HG02943 (cell line): ENCODE results near the gene GATC.
A peak's percentile ranks its signal among the peaks of the same experiment; 100 is the strongest.
"Not testable (repeated sequence)": the region's sequence is repeated elsewhere in the genome, so short reads cannot be mapped to it uniquely, and the experiment has no call there.

Experiments used
- ATAC-seq: cut with Tn5 transposase; IDR thresholded peaks from one replicate; pipeline ENCODE4 v1.9.1; 2021; ENCODE audit warnings: mild to moderate bottlenecking, low read depth, moderate library complexity; ENCODE audit not compliant: unreplicated experiment

GATC gene

DNA sequence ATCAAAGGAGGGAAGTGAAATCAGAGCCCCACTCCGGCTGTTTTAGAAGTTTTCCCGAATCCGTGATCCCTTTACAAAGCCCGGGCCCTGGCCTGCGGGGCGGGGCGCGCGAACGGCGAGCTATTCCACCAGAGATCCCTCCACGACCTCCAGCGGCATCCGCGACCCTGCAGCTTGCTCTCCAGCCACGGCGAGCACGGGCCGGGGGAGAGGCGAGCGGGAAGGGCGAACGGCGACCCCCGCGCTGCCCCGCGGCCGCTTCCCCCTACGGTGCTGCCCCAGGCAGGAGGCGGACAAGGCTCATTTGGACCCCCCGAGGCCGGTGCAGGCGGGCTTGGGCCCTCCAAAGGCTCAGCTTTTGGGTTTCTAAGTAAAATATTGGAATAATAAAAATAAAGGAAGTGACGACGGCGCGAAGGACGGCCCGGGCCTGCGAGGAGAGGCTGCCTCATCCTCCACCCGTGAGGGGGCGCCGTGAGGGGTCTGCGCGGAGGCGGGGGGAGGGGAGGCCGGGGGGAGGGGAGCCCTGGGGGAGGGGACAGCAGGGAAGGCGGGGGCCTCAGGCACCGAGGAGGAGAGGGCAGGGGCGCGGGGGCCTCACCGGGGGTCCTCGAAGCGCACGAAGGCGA lies 22.7 kb downstream of the GATC start:
- ATAC-seq, result peak; percentile 37

DNA sequence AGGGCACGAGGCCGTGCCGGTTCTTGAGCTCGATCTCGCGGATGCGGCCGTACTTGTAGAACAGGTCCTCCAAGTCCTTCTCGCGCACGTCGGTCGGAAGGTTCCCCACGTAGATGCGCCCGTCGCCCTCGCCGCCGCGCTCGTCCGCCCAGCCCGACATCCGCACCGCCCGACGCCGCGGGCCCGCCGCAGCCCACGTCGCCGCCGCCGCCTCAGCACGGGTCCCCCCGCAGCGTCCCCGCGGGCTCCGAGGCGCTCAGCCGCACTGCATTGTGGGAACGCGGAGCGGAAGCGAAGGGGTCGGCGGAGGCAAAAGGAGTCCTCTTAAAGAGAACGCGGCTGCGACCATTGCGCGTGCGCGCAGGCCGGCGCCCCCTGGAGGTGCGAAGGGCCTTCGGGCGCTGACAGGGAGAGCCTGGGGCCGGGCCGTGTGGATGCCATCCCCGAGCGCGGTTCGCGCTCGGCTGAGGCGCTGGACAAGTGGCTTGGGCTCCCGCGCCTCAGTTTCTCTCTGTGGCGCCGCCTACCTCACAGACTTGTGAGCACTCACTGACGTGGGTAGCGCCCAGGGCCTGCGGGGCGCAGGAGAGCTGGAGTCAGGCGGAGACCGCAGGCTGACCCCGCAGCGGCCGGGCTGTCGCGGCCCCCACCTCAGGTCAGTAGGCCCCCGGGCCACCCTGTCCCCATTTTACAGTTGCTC lies 23.4 kb downstream of the GATC start, which contains the start of gene SRSF9:
Gene SRSF9, minus strand, starts transcription at position 299 of the 700 bp plus-strand sequence. Its CDS starts 139 bp downstream, at position 160.
- ATAC-seq, result peak; percentile 85

DNA sequence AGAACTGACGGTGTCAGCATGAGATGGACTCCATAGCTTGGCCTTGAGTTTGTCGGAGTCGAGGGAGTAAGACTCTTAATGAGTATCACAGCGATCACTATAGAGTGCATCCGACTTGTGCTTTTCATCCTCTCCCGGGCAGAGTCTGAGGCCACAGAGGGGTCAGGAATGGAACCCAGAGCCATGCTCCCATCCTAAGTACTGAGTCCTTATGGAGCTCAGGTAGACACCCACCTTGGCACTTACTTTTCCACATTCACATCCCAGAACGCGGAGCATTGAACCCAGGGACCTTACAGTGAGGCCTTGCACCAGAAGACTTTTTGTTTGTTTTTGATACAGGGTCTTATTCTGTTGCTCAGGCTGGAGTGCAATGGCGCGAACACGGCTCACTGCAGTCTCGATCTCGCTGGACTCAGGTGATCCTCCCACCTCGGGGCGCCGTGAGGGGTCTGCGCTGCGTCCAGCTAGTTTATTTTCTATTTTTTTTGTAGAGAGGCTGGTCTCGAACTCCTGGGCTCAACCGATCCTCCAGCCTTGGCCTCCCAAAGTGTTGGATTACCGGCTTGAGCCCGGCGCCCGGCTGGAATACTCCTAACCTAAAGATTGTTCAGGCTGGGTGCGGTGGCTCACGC lies 24.0 kb downstream of the GATC start:
- ATAC-seq, result no peak

DNA sequence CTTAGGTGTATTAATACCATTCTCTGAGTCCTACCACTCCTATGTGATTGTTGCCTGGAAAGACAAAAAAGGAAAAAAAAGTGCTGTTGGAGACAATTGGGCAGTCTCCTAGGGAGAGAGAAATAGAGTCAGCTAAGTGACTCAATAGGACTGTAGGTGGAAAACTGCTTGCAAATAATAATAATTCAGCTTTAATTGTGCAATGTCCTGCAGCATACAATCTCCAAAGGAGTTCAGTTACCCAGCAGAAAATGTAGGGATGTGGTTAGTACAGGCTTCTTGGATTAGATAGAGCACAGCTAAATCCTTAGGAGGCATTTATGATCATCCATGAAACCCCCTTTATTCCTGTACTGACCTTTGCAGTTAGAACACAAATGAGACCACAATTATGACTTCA lies 26.3 kb downstream of the GATC start:
- no peak for ATAC-seq

DNA sequence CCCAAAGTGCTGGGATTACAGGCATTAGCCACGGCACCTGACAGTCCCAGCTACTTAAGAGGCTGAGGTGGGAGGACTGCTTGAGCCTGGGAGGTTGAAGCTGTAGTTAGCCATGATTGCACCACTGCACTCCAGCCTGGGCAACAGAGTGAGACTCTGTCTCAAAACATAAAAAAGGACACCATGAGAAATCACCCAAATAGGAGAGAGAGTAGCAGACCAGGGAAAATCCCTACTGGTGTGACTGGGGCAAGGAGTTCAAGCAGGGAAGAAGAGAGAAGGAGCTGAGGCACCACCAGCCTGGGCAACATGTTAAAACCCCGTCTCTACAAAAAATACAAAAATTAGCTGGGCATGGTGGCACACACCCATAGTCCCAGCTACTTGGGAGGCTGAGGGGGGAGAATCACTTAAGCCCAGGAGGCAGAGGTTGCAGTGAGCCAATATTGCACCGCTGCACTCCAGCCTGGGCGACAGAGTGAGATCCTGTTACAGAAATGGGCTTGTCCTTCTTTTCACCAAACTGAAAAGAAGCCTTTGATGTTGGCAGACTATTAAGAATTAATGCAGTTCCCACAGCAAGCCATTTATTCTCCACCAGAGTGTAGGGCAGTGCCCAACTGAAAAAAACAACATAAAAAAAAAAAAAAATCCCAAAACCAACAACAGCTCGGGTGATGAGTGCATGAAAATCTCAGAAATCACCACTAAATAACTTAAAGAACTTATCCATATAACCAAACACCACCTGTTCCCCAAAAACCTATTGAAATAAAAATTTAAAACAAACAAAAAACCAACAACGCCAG lies 27.8 kb downstream of the GATC start:
- ATAC-seq, result no peak

DNA sequence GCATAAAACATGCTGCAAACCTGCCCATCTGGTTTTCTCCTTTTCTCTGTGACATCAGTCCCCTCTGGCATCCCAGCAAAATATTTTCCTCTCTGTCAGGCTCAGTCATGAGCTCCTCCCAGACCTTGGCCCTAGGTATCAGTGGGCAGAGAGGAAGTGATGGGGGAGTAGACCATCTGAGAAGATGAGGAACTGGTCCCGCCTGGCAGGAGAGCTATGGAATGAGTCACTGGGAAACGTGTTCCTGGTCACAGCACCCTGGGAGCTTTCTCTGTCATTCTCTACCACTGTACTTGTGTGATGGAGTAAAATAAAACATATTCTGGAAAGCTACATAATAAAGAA lies 28.3 kb downstream of the GATC start:
- no peak for ATAC-seq

DNA sequence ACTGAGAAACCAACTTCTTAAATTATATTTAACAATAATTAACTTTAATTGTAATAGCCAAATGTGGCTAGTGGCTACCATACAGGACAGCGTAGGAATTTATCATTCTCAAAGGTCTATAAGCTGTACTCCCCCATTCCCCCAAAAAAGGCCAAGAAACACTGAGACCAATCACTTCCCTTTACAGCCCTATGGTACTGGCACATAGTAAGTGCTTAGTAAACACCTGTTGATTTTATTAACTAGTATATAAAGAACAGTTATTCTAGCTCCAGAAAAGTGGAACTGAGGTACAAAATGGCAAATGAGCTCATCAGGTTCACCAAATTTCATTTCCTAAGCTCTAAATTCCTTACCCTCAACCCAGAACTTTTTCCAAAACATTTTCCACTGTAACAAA lies 29.4 kb downstream of the GATC start:
- ATAC-seq, result no peak

DNA sequence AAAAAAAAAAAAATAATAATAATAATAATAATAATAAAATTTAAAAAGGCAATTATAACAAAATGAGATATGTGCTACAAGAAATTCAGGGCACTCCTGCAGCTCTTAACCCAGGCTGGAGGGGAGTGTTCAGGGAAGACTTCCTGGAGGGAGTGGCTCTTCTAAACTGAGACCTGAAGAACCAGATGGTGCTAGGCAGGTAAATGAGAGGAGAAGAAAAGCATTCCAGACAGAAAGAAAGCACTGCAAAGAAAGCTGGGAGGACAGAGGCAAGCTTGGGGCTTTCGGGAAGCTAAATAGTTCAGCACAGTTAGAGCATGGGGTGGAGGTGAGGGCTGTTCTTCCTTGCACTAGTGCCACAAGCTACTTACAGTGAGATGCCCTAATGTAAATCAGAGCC lies 33.2 kb downstream of the GATC start:
- ATAC-seq, result no peak

DNA sequence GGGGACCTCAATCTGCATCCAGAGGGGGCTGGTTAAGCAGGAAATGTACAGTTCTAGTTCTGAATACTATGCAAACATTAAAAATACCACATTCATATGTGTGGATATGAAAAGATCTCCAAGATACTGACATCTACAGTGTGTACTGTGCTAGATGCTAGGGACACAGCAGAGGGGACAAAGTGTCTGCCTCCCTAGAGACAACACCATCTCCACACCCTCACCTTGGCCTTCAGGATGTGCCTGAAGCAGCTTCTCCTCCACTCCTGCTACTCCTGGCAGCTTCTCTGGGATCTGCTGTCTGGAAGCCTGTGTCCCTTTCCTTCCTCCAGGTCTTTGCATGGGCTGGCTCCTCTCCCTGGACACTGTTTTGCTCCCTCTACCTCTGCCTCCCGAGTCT lies 34.0 kb downstream of the GATC start:
- ATAC-seq, result no peak

DNA sequence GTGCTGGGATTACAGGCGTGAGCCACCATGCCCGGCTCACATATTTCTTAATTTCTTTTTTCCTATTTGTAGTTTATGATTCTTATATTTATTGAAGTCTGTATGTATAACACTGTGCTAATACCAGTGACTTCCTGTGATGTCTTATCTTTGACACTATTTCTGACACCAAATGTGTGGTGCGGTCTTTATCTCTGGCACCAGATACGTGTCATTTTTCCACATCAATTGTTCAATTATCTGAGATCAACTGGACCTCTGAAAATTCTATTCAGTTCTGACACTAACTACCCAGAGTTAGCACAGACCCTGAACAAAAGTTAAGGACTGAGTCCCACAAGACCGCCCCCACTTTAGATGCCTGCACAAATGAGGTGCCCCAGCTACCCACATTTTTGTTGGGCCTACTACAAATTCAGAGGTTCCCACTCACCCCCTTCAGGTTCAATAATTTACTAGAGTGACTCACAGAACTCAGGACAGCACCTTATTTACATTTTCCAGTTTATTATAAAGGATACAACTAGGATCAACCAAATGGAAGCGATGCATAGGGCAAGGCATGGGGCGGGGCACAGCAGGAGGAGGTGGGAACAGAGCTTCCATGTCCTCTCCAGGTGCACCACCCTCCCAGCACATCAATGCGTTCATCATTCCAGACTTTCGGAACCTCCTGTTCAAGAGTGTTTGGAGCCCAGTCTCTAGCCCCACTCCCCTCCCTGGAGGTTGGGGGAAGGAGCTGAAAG lies 35.0 kb downstream of the GATC start:
- ATAC-seq, result no peak

DNA sequence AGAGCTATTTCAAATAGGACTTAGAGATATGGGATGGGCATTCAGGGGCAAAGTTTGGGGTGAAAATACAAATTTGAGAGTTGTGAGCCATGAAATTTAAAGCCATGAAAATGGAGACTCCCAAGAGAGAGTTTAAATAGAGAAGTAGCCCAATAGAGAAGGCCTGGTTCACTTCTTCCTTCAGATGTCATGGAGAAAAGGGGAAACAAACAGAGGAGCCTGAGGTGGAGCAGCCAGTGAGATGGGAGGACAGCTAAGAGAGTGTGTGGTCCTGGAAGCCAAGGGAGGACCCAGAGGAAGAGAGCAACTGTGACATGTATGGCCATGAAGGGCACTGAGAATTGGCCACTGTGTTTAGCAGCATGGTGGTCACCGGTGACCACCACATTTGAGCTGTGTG lies 37.4 kb downstream of the GATC start:
- ATAC-seq, result no peak

DNA sequence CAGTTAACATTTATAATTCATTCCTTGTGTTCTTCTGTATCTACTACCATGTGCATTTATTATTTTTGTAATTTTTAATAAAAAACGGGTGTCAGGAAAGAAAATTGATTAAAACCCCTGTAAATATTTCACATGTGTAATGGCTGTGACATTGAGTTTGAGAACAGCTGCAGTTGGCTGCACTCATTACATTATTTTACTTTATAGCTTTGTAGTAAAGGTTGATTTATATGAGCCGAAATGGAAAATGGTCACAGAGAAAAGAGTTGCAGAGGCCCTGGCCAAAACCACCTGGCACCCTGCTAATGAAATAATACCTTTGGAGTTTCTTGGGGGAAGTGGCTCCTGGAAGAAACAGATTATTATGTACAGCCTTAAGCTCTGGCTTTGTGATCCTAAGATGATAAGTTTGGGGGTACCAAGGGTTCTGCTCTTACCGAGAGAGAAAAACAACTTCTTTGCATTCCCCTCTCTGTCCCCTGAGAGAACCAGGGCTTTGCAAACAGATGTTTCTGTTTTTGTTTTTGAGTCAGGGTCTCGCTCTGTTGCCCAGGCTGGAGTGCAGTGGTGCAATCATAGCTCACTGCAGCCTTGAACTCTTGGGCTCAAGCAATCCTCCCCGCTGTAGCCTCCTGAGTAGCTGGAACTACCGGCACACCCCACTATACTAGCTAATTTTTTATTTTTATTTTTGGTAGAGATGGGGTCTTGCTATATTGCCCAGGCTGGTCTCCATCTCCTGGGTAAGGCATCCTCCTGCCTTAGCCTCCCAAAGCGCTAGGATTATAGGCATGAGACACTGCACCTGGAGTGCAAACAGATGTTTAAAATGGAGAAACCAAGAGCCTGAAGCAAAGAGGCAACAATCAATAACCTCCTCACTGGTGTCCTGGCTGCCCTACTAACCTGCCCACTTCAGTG lies 40.0 kb downstream of the GATC start:
- ATAC-seq, result no peak

DNA sequence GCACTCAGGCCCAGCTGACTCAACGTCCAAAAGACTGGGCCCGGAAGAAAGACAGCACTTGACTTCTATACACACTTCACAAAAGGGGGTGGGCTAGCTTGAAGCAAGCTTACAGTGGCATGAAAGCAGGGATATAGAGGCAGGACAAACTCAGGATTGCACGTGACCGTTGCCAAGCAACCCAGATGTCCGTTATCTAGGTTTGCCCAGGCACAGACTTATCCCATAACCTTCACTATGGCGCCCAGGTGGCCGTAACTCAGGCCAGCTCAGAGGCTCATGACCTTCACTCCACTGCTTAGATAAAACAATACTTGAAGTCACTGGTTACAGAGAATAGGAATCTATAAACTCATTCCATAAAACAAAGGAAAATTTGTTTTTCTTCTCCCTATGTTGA lies 41.3 kb downstream of the GATC start:
- not testable (repeated sequence) for ATAC-seq

DNA sequence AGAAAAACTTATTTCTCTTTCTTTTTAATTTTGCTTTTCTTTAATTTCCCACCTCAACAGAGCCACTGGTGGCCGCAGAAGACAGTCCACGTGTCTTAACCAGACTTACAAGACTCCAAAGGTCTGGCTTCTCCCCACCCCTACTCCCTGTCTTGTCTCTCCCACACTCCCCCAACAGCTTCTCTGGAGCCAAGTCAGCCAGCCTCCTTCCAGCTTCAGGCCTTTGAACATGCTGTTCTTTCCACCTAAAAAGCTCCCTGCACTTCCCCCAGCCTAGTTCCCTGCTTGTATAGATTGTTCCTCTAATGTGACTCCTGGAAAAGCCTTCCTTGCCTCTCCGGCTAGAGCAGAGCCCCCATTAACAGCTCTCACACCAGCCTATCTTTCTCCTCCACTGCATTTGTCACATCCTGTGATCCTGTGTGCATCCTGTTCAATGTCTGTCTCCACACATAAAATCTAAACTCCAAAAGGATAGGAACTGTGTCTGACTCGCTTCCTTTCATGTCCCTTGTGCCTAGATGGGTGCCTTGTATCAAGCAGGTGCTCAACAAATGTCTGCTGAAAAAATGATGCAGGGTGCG lies 41.9 kb downstream of the GATC start:
- no peak for ATAC-seq

DNA sequence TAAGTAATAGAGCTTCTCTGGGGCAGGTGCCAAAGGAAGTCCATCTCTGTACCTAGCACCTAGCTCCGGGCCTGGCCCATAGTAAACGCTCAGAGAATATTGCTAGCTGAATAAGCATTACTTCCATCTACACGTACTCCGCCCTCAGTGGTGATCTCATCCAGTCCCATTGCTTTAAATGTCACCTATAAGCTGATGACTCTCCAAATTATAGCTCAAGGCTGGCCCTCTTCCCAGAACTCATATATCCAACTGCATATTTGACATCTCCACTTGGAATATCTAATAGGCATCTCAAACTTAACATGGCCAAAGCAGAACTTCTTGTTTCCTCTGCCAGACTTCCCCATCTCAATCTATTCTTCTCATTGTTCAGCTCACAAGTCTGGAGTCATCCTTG lies 42.8 kb downstream of the GATC start:
- no peak for ATAC-seq

DNA sequence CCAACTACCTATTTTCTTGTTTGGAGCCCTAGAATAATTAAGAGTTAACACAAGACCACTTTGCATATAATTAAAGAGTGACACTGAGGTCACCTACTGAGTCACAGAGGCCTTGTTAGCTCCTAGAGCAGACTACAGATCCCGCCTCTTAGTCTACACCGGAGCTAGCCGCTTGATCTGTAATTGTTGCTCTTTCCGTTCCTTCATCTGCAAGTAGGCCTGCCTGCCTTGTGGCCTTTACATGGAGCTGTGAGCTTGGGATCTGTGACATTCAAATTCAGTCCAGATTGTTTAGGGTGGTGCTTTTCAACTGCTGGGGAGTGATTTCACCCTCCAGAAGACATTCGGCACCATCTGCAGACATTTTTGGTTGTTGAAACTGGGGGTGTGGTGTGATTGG lies 44.1 kb downstream of the GATC start:
- ATAC-seq, result no peak

DNA sequence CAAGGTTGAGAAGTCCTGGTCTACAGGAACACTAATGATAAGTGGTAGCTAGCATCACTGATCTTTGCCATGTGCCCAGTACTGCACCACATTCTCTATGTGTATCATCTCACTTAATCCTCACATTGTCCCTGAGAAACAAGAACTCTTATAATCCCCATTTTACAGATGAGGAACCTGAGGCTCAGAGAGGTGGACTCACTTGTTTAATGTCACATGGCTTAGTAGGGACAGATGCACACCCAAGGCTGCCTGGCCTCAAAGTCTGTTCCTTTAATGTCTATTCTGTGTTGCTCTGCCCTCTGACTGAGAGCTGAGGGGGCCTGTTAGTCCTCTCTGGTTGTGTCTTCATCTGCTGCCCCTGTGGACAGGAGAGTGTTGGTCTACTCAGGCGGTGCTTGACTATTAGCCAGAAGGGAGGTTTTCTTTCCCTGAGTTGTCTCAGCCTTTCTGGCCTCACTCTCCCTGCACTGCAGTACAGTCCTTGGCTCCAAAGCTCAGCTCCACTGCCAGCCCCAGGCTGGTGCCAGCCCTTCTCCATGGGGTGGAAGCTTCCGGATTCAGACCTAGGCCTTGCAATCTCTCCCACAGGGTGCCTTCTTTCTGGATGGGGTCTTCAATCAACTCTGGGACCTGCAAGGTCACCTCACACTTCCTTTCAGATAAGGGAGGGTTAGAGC lies 44.7 kb downstream of the GATC start:
- no peak for ATAC-seq

DNA sequence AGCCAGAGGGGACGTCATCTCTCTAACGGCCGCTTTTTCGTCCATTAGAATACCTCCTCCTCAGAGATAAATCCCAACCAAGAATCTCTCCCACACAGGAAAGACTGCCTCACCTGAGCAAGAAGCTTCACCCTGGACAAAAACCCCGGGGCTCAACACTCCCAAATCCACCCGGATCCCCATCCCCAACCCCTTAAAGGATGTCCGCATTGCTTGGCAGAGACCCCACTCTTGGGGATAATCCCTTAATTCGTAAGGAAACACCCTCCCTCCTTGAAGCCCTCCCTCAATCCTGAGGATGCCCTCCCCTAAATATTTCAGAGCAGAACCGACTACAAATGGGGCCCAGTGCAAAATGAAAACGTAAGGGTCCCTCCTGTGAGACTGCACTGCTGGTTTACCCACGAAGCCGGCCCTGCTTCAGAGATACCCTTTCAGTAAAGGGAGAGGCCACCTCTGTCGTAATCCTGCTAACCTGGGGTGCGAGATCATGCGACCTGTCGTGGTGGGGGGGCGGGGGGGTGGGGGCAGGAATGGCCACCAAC lies 49.0 kb downstream of the GATC start:
- ATAC-seq, result peak; percentile 9
